Astrocyte (in vitro differentiated cells and primary cell): ENCODE data around the gene LDAH. TPM values are rescaled to one million over a fixed set of nuclear protein-coding genes. Genes with fewer than 3 reads are reported as not detected.

Experiments
- DNase-seq: peaks from one replicate; pipeline ENCODE4 v3.0.0-alpha.2; 2010; ENCODE audit warnings: low read depth
- FAIRE-seq: peaks from 2 replicates; lab custom pipeline; 2011; peaks lifted over from hg19 to GRCh38; lab: Jason Lieb, UNC
- H2AFZ ChIP-seq: 2 replicates; pipeline ENCODE4 v1.6.0; 2012; ENCODE audit warnings: low read depth, low read length, inconsistent platforms
- H3K27ac ChIP-seq: 2 replicates; pipeline ENCODE4 v1.5.1; 2011; ENCODE audit warnings: low read depth, low read length, inconsistent platforms
- H3K27me3 ChIP-seq: 2 replicates; pipeline ENCODE4 v1.6.0; 2011; ENCODE audit warnings: low read length, inconsistent platforms; ENCODE audit not compliant: insufficient read depth
- H3K36me3 ChIP-seq: 2 replicates; pipeline ENCODE4 v1.5.1; 2011; ENCODE audit warnings: low read length, inconsistent platforms; ENCODE audit not compliant: insufficient read depth
- H3K4me1 ChIP-seq: 2 replicates; pipeline ENCODE4 v1.5.1; 2011; ENCODE audit warnings: low read length, inconsistent platforms; ENCODE audit not compliant: insufficient read depth
- H3K4me2 ChIP-seq: 2 replicates; pipeline ENCODE4 v1.6.0; 2012; ENCODE audit warnings: low read length, inconsistent platforms
- H3K4me3 ChIP-seq: 2 replicates; pipeline ENCODE4 v1.5.1; 2011; ENCODE audit warnings: low read depth, mild to moderate bottlenecking, low read length, inconsistent platforms; ENCODE audit not compliant: insufficient read depth
- H3K79me2 ChIP-seq: 2 replicates; pipeline ENCODE4 v1.6.0; 2012; ENCODE audit warnings: mild to moderate bottlenecking, low read length, inconsistent platforms; ENCODE audit not compliant: insufficient read depth
- H3K9ac ChIP-seq: 2 replicates; pipeline ENCODE4 v1.6.0; 2012; ENCODE audit warnings: mild to moderate bottlenecking, low read length, inconsistent platforms
- H3K9me3 ChIP-seq: 2 replicates; pipeline ENCODE4 v1.5.1; 2012; ENCODE audit warnings: low read depth, mild to moderate bottlenecking, low read length, inconsistent platforms; ENCODE audit not compliant: insufficient read depth
- H4K20me1 ChIP-seq: 2 replicates; pipeline ENCODE4 v1.6.0; 2012; ENCODE audit warnings: low read length, inconsistent platforms; ENCODE audit not compliant: insufficient read depth
- H3K27ac Mint-ChIP-seq: one replicate; pipeline ENCODE4 v1.8.0; 2021; ENCODE audit warnings: mild to moderate bottlenecking, mixed read lengths; ENCODE audit not compliant: unreplicated experiment
- H3K27me3 Mint-ChIP-seq: one replicate; pipeline ENCODE4 v1.8.0; 2021; ENCODE audit warnings: low read depth, mixed read lengths; ENCODE audit not compliant: unreplicated experiment
- H3K36me3 Mint-ChIP-seq: one replicate; pipeline ENCODE4 v1.8.0; 2021; ENCODE audit warnings: low read depth, mixed read lengths; ENCODE audit not compliant: unreplicated experiment
- H3K4me1 Mint-ChIP-seq: one replicate; pipeline ENCODE4 v1.8.0; 2021; ENCODE audit warnings: low read depth, mixed read lengths; ENCODE audit not compliant: unreplicated experiment
- H3K4me3 Mint-ChIP-seq: one replicate; pipeline ENCODE4 v1.8.0; 2021; ENCODE audit warnings: mild to moderate bottlenecking, moderate library complexity, mixed read lengths; ENCODE audit not compliant: unreplicated experiment
- H3K9me3 Mint-ChIP-seq: one replicate; pipeline ENCODE4 v1.8.0; 2021; ENCODE audit warnings: mild to moderate bottlenecking, mixed read lengths; ENCODE audit not compliant: unreplicated experiment
- EZH2 ChIP-seq: IDR thresholded peaks from 2 replicates; pipeline ENCODE4 v1.6.1; 2012; ENCODE audit warnings: mild to moderate bottlenecking, low read length, inconsistent platforms; ENCODE audit not compliant: insufficient read depth
- total RNA-seq: library from RNA; stranded (reverse); gene quantifications from 2 replicates; pipeline ENCODE4 v1.2.1, GENCODE V29; 2021
- TF ChIP-seq, protein P1 (sequence below): IDR thresholded peaks from 2 replicates; pipeline ENCODE4 v1.5.1; 2011; ENCODE audit warnings: low read depth, mild to moderate bottlenecking, inconsistent platforms, low read length, moderate library complexity; ENCODE audit not compliant: insufficient read depth

The LDAH gene
- total RNA-seq, 1 donor from 2014 or later: 19.3 TPM

DNA sequence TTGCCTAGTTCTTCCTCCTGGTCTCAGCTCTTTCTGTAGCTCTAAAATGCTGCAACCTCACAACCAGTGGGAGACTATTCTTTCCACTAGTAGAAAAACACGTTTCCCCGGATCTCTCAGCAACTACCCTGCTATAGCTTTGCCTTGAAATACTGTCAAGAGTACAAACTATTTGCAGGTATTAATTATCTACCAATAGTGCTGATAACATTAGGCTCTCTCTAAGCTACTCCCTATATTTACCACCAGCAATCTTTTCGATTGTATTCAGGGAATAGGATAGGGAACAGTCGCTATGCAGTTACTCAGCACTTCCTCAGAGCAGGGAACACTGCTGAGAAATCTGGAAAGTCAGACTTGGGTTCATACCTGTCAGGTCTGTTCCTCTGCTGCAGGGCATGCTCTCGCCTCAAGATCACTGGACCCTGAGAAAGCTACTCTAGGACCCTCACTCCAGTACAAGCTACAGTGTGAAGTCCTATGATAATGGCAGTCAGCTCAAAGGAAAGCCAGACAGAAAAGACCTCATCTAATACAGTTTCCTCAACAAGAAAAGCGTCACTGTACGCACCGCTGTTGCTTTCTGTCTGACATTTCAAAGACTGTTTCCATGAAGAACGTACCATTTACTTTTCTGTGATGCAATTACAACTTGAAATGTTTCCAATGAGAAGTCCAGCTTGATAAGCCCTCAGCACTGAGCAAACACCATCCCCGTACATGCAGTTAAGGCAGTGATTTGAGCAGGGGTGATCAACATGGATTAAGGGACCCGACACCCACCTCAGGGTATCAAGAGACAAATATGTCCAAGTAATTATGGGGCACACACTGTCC lies 133.3 kb downstream of the LDAH start:
- Histone ChIP-seq H3K79me2 (no peaks in the 10 kb centered on the region), H3K27me3 (no peaks in the 10 kb centered on the region), H3K36me3 (no peaks in the 10 kb centered on the region), H2AFZ (no peak overlapping the region), H3K9me3 (no peaks in the 10 kb centered on the region), H3K9ac (no peak overlapping the region), H4K20me1 (no peaks in the 10 kb centered on the region), H3K27ac (no peak overlapping the region), H3K4me2 (no peak overlapping the region), H3K4me1 (no peaks in the 10 kb centered on the region), H3K4me3 (no peak overlapping the region)
- TF ChIP-seq, protein P1, sequence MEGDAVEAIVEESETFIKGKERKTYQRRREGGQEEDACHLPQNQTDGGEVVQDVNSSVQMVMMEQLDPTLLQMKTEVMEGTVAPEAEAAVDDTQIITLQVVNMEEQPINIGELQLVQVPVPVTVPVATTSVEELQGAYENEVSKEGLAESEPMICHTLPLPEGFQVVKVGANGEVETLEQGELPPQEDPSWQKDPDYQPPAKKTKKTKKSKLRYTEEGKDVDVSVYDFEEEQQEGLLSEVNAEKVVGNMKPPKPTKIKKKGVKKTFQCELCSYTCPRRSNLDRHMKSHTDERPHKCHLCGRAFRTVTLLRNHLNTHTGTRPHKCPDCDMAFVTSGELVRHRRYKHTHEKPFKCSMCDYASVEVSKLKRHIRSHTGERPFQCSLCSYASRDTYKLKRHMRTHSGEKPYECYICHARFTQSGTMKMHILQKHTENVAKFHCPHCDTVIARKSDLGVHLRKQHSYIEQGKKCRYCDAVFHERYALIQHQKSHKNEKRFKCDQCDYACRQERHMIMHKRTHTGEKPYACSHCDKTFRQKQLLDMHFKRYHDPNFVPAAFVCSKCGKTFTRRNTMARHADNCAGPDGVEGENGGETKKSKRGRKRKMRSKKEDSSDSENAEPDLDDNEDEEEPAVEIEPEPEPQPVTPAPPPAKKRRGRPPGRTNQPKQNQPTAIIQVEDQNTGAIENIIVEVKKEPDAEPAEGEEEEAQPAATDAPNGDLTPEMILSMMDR: no peak
- TF ChIP-seq EZH2: no peak
- Mint-ChIP-seq H3K4me1 (no peaks in the 10 kb centered on the region), H3K4me3 (no peak overlapping the region), H3K27ac (no peak overlapping the region), H3K36me3 (peaks cover 24% of the 10 kb centered on the region), H3K9me3 (peaks cover 2% of the 10 kb centered on the region), H3K27me3 (no peaks in the 10 kb centered on the region)
- FAIRE-seq: no peak
- DNase-seq: no peak

DNA sequence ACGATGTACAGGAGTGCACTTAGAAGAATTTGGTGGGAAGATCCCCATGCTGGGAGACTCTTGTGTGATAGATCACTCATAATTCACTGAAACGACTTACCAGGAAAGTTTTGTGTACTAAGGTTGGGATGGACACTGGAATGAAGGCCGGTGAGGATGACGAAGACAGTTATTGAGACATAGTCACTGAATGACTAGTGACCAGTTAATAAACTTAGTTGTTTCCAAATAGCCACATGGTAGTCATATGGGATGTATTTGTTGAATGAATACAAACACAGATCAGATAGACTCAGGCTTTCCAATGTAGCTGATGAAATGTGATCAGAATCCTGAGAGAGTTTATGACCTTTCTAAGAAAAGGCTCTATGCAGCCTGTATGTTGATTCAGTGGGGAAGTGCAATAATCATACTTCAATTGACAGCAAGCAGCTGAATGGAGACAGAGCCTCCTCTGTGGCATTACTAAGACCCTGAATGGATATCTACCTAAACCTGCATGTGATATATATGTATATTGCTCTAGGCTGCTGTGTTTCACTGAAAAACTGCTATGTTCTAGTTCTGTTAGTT lies 135.6 kb downstream of the LDAH start:
- H3K36me3 ChIP-seq: no peaks in the 10 kb centered on the region
- no peak overlapping the region for H2AFZ ChIP-seq
- H4K20me1 ChIP-seq: no peaks in the 10 kb centered on the region
- no peak overlapping the region for H3K9ac ChIP-seq
- Mint-ChIP-seq H3K27me3 (no peaks in the 10 kb centered on the region), H3K9me3 (peaks cover 2% of the 10 kb centered on the region), H3K4me1 (no peaks in the 10 kb centered on the region), H3K4me3 (no peak overlapping the region), H3K36me3 (peaks cover 32% of the 10 kb centered on the region), H3K27ac (no peak overlapping the region)
- H3K4me2 ChIP-seq: no peak overlapping the region
- no peaks in the 10 kb centered on the region for H3K79me2 ChIP-seq
- FAIRE-seq (no peak), DNase-seq (no peak)
- H3K4me1 ChIP-seq: no peaks in the 10 kb centered on the region
- TF ChIP-seq EZH2: no peak
- TF ChIP-seq, protein P1: no peak
- no peak overlapping the region for H3K27ac ChIP-seq
- H3K4me3 ChIP-seq: no peak overlapping the region
- no peaks in the 10 kb centered on the region for H3K9me3 ChIP-seq
- no peaks in the 10 kb centered on the region for H3K27me3 ChIP-seq

DNA sequence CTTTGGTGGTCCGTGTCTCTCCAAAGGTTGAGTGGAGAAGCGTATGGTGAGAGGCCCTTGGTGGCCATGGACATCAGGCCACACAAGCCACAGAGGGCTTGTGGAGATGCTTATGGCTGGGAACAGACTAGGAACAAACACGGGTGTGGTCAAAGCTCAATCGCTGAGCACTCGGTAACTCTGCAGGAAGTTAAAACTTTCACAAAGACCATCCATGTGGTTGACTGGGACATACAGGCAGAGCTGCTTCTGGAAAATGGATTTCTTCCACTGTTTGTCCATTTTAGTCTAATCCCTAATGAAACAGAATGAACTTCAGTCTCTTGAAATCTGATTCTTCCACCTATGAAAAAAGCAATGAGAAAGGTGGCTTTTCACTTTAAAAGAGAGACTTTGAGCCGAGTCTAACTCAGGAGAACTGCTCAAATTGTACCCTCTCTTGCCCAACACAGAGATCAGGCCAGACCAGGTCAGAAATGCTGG lies 138.3 kb downstream of the LDAH start:
- no peaks in the 10 kb centered on the region for H3K36me3 ChIP-seq
- FAIRE-seq (no peak), DNase-seq (no peak)
- no peak overlapping the region for H3K27ac ChIP-seq
- H3K4me1 ChIP-seq: no peaks in the 10 kb centered on the region
- Mint-ChIP-seq H3K27me3 (no peaks in the 10 kb centered on the region), H3K4me1 (no peaks in the 10 kb centered on the region), H3K27ac (no peak overlapping the region), H3K4me3 (no peak overlapping the region), H3K9me3 (peaks cover 2% of the 10 kb centered on the region), H3K36me3 (peaks cover 36% of the 10 kb centered on the region)
- no peaks in the 10 kb centered on the region for H4K20me1 ChIP-seq
- no peak overlapping the region for H3K9ac ChIP-seq
- H3K4me3 ChIP-seq: no peak overlapping the region
- H3K4me2 ChIP-seq: no peak overlapping the region
- no peaks in the 10 kb centered on the region for H3K9me3 ChIP-seq
- no peaks in the 10 kb centered on the region for H3K79me2 ChIP-seq
- H3K27me3 ChIP-seq: no peaks in the 10 kb centered on the region
- TF ChIP-seq EZH2: no peak
- TF ChIP-seq, protein P1: no peak
- no peak overlapping the region for H2AFZ ChIP-seq
